Measurements from ENCODE around the gene MAPT.

The MAPT gene

DNA sequence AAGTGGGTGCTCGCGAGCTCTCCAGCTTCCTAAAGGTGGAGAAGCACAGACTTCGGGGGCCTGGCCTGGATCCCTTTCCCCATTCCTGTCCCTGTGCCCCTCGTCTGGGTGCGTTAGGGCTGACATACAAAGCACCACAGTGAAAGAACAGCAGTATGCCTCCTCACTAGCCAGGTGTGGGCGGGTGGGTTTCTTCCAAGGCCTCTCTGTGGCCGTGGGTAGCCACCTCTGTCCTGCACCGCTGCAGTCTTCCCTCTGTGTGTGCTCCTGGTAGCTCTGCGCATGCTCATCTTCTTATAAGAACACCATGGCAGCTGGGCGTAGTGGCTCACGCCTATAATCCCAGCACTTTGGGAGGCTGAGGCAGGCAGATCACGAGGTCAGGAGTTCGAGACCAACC is 102.8 kb downstream of the MAPT start:
- TF ChIP-seq, protein P1, sequence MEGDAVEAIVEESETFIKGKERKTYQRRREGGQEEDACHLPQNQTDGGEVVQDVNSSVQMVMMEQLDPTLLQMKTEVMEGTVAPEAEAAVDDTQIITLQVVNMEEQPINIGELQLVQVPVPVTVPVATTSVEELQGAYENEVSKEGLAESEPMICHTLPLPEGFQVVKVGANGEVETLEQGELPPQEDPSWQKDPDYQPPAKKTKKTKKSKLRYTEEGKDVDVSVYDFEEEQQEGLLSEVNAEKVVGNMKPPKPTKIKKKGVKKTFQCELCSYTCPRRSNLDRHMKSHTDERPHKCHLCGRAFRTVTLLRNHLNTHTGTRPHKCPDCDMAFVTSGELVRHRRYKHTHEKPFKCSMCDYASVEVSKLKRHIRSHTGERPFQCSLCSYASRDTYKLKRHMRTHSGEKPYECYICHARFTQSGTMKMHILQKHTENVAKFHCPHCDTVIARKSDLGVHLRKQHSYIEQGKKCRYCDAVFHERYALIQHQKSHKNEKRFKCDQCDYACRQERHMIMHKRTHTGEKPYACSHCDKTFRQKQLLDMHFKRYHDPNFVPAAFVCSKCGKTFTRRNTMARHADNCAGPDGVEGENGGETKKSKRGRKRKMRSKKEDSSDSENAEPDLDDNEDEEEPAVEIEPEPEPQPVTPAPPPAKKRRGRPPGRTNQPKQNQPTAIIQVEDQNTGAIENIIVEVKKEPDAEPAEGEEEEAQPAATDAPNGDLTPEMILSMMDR (IDR thresholded peaks at IDR 0.05; ENCODE audit: low read length, missing control alignments): no peak
- no peak for DNase-seq (ENCODE audit: low read depth)
- no peak overlapping the region for H3K4me3 ChIP-seq (replicated peaks; ENCODE audit: low read depth, low read length)

- no peak overlapping the region for H3K4me3 ChIP-seq (replicated peaks; ENCODE audit: low read depth, low read length)
- peak; percentile 42 for DNase-seq (ENCODE audit: low read depth)
These were observed 103.3 kb downstream of the MAPT start for GRCh38 chr17:45997624-45998023.

DNA sequence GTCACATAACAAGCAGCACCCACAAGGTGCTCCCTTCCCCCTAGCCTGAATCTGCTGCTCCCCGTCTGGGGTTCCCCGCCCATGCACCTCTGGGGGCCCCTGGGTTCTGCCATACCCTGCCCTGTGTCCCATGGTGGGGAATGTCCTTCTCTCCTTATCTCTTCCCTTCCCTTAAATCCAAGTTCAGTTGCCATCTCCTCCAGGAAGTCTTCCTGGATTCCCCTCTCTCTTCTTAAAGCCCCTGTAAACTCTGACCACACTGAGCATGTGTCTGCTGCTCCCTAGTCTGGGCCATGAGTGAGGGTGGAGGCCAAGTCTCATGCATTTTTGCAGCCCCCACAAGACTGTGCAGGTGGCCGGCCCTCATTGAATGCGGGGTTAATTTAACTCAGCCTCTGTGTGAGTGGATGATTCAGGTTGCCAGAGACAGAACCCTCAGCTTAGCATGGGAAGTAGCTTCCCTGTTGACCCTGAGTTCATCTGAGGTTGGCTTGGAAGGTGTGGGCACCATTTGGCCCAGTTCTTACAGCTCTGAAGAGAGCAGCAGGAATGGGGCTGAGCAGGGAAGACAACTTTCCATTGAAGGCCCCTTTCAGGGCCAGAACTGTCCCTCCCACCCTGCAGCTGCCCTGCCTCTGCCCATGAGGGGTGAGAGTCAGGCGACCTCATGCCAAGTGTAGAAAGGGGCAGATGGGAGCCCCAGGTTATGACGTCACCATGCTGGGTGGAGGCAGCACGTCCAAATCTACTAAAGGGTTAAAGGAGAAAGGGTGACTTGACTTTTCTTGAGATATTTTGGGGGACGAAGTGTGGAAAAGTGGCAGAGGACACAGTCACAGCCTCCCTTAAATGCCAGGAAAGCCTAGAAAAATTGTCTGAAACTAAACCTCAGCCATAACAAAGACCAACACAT is 104.9 kb downstream of the MAPT start, which contains the start of gene STH:
TSS of gene STH (plus strand) at position 264 of the 913 bp plus-strand sequence. CDS start at position 294, 30 bp downstream.
- DNase-seq (ENCODE audit: low read depth): no peak
- TF ChIP-seq, protein P1 (IDR thresholded peaks at IDR 0.05; ENCODE audit: low read length, missing control alignments): no peak
- H3K4me3 ChIP-seq (replicated peaks; ENCODE audit: low read depth, low read length): no peak within 1 kb of the TSS

More at GRCh38 chr17:45997624-45998023, 103.3 kb downstream of the MAPT start:
- TF ChIP-seq, protein P1 (IDR thresholded peaks at IDR 0.05; ENCODE audit: low read length, missing control alignments): no peak

DNA sequence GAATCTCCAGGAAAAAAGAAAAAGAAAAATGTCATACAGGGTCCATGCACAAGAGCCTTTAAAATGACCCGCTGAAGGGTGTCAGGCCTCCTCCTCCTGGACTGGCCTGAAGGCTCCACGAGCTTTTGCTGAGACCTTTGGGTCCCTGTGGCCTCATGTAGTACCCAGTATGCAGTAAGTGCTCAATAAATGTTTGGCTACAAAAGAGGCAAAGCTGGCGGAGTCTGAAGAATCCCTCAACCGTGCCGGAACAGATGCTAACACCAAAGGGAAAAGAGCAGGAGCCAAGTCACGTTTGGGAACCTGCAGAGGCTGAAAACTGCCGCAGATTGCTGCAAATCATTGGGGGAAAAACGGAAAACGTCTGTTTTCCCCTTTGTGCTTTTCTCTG is 105.5 kb downstream of the MAPT start:
- no peak for DNase-seq (ENCODE audit: low read depth)
- H3K4me3 ChIP-seq (replicated peaks; ENCODE audit: low read depth, low read length): no peak overlapping the region
- TF ChIP-seq, protein P1 (IDR thresholded peaks at IDR 0.05; ENCODE audit: low read length, missing control alignments): no peak

- no peak overlapping the region for H3K4me3 ChIP-seq (replicated peaks; ENCODE audit: low read depth, low read length)
- TF ChIP-seq, protein P1 (IDR thresholded peaks at IDR 0.05; ENCODE audit: low read length, missing control alignments): no peak
- no peak for DNase-seq (ENCODE audit: low read depth)
These were observed 105.9 kb downstream of the MAPT start for GRCh38 chr17:46000292-46000691.

- H3K4me3 ChIP-seq (replicated peaks; ENCODE audit: low read depth, low read length): no peak overlapping the region
- TF ChIP-seq, protein P1 (IDR thresholded peaks at IDR 0.05; ENCODE audit: low read length, missing control alignments): no peak
- no peak for DNase-seq (ENCODE audit: low read depth)
These were observed 106.4 kb downstream of the MAPT start for GRCh38 chr17:46000757-46001156.
